MCF 10A (cell line): ENCODE results near the gene P2RX6. TPM values are rescaled to one million over a fixed set of nuclear protein-coding genes. Genes with fewer than 3 reads are reported as not detected.
A peak's percentile ranks its signal among the peaks of the same experiment; 100 is the strongest.

ENCODE experiments used
- Bru-seq: library from RNA; stranded (reverse); fragments of 400-500 nt; gene quantifications from one replicate; lab custom pipeline; 2021; lab: Mats Ljungman, UMichigan
- BruChase-seq, 2 experiments: library from RNA; stranded (reverse); fragments of 400-500 nt; gene quantifications; one replicate each; lab custom pipeline; 2021; lab: Mats Ljungman, UMichigan
- BruUV-seq: library from RNA; stranded (reverse); fragments of 400-500 nt; replicated peaks from 2 replicates; lab custom pipeline; 2021; lab: Mats Ljungman, UMichigan
- CTCF ChIA-PET: fragments of 300-600 bp; sonication (Branson Sonifier 250); formaldehyde crosslinking; extraction: SDS; loops from one replicate; lab custom pipeline; 2021; ENCODE audit warnings: antibody characterized with exemption, inconsistent platforms; lab: Yijun Ruan, JAX
- POLR2A ChIA-PET: fragments of 300-600, 350-650 bp; sonication (Branson Sonifier 250); formaldehyde crosslinking; extraction: SDS; loops from one replicate; lab custom pipeline; 2020; ENCODE audit warnings: antibody characterized with exemption, inconsistent platforms; lab: Yijun Ruan, JAX
- DNase-seq: peaks from one replicate; pipeline ENCODE4 v3.0.0-alpha.2; 2018; ENCODE audit not compliant: unreplicated experiment
- H3K27ac Mint-ChIP-seq: one replicate; pipeline ENCODE4 v1.8.0; 2022; ENCODE audit warnings: mild to moderate bottlenecking, low read depth, mixed read lengths; ENCODE audit not compliant: unreplicated experiment
- H3K27me3 Mint-ChIP-seq: one replicate; pipeline ENCODE4 v1.8.0; 2022; ENCODE audit warnings: mixed read lengths; ENCODE audit not compliant: insufficient read depth, unreplicated experiment
- H3K36me3 Mint-ChIP-seq: one replicate; pipeline ENCODE4 v1.8.0; 2022; ENCODE audit warnings: mild to moderate bottlenecking, moderate library complexity, mixed read lengths; ENCODE audit not compliant: insufficient read depth, unreplicated experiment
- H3K4me1 Mint-ChIP-seq: one replicate; pipeline ENCODE4 v1.8.0; 2022; ENCODE audit warnings: mixed read lengths; ENCODE audit not compliant: insufficient read depth, unreplicated experiment
- H3K4me3 Mint-ChIP-seq: one replicate; pipeline ENCODE4 v1.8.0; 2022; ENCODE audit warnings: mild to moderate bottlenecking, moderate library complexity, mixed read lengths; ENCODE audit not compliant: unreplicated experiment
- H3K9me3 Mint-ChIP-seq: one replicate; pipeline ENCODE4 v1.8.0; 2022; ENCODE audit warnings: mixed read lengths; ENCODE audit not compliant: unreplicated experiment
- intact Hi-C: fragments of 100-400 bp; cut with micrococcal nuclease; formaldehyde crosslinking; loops from 2 replicates; pipeline ENCODE4 v1.14.1; 2022
- long read RNA-seq: library from polyadenylated mRNA; stranded (forward); transcript quantifications from one replicate; pipeline ENCODE4 v2.0.0, GENCODE V29; 2022
- total RNA-seq: library from RNA; stranded (reverse); gene quantifications from 2 replicates; pipeline ENCODE4 v1.2.3, GENCODE V29; 2022
- TF ChIP-seq, protein P1 (sequence below): fragments of 200-600 bp; IDR thresholded peaks from one replicate; pipeline ENCODE4 v1.8.0; 2022; ENCODE audit warnings: antibody characterized with exemption, mild to moderate bottlenecking; ENCODE audit not compliant: unreplicated experiment

The P2RX6 gene
- total RNA-seq (0.19 and 0.22 TPM in 2 replicates), Bru-seq, nascent RNA (percentile 7 among the genes with signal in this experiment), BruChase-seq, experiment 1, labeled RNA remaining after a 6-hour chase (percentile 19 among the genes with signal in this experiment), BruChase-seq, experiment 2, labeled RNA remaining after a 2-hour chase (percentile 14 among the genes with signal in this experiment)
- long read RNA-seq = 0 reads

DNA sequence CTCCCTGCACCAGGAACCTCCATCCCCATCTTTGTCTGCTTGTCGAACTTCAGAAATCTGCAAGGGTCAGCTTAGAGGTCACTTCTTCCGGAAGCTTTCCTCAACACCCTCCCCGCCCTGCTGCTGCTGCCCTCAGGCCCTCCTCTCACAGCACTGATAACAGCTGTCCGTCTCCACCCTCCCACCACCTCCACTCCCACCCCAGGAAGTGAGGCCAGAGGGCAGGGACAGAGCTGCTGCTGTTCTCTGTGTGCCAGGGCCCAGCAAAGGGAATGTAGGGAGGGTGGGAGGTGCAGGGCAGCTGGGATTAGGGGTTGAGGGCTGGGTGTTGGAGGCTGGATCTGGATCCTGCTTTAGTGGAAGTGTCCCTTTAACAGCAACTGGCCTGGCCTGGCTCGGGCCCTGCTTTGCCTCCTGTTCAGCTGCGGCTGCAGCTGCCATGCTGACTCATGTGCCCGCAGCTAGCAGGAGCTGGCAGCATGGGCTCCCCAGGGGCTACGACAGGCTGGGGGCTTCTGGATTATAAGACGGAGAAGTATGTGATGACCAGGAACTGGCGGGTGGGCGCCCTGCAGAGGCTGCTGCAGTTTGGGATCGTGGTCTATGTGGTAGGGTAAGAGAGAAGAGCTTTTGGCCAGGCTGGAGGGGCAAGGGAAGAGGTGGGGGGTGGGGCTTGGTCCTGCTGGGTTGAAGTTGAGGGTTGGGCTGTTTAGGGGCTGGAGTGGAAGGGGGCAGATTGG, at the start of gene P2RX6:
TSS of gene P2RX6 (plus strand) at position 440 of the 740 bp plus-strand sequence. CDS start at position 450, 10 bp downstream.
- no TSS peak for BruUV-seq
- H3K27me3 Mint-ChIP-seq = no peaks in the 10 kb centered on the region
- POLR2A ChIA-PET = interaction anchor here (0.6 to 3.5 kb wide), 9 partner anchors 9 to 1159 kb away, joined by 3 to 21 read pairs (median 6); partner anchors contain the start of gene THAP7
- CTCF ChIA-PET = interaction anchor here (0.6 to 0.7 kb wide), 2 partner anchors 11 to 33 kb away, joined by 3 to 4 read pairs; partner anchors contain the start of gene LZTR1
- intact Hi-C loops = no loop called here
- H3K9me3 Mint-ChIP-seq = no peaks in the 10 kb centered on the region
- peaks cover 9% of the 10 kb centered on the region for H3K36me3 Mint-ChIP-seq
- TF ChIP-seq, protein P1, sequence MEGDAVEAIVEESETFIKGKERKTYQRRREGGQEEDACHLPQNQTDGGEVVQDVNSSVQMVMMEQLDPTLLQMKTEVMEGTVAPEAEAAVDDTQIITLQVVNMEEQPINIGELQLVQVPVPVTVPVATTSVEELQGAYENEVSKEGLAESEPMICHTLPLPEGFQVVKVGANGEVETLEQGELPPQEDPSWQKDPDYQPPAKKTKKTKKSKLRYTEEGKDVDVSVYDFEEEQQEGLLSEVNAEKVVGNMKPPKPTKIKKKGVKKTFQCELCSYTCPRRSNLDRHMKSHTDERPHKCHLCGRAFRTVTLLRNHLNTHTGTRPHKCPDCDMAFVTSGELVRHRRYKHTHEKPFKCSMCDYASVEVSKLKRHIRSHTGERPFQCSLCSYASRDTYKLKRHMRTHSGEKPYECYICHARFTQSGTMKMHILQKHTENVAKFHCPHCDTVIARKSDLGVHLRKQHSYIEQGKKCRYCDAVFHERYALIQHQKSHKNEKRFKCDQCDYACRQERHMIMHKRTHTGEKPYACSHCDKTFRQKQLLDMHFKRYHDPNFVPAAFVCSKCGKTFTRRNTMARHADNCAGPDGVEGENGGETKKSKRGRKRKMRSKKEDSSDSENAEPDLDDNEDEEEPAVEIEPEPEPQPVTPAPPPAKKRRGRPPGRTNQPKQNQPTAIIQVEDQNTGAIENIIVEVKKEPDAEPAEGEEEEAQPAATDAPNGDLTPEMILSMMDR = no peak
- H3K4me1 Mint-ChIP-seq = peaks cover 22% of the 10 kb centered on the region
- peak within 1 kb of the TSS; percentile 80 for H3K4me3 Mint-ChIP-seq
- DNase-seq = peak; percentile 32
- peak within 1 kb of the TSS; percentile 77 for H3K27ac Mint-ChIP-seq

DNA sequence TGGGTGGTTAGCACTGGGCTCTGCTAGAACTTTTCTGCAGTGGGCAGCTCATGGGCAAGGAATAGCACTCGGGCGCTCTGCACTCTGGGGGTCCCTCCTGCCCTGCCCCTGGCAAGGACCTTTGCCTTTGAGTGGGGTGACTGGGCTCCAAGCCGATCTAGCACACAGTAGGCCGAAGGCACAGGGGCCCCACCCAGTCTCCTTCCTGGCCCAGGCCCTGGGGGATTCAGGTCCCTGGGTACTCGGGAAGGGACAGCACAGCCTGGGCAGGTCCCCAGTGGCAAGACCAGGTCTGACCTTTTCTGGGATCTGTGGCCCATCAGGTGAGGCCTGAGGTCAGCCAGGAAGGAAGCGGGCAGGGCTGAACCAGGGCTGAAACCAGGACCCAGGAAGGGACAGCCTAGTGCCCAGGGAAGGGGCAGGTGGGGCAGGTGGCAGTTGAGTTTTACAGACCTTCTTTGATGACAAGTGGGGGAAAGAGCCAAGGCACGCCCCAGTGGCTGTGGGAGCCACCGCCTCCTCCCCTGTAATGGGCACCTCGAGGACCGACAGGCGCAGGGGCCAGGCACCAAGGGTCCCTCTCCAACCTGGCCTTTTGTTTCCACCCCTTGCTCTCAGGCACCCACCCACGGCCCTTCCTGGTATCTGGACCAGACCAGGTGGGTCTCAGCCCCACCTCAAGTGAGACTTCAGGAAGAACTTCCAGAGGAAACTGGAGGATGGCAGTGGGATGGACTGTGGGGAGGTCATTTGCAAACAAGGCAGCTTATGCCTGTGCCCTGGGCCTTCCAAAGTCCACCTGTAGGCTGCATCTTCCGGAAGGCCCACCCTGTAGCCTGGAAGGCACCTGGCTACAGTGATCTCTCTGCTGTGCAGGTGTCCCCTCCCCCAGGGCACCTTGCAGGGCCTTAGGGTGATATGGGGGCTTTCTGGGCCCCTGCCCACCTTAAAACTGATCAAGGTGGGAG, 48.8 kb upstream of the P2RX6 start:
- Mint-ChIP-seq H3K9me3 (no peaks in the 10 kb centered on the region), H3K27ac (no peak overlapping the region), H3K27me3 (no peaks in the 10 kb centered on the region), H3K36me3 (no peaks in the 10 kb centered on the region), H3K4me1 (no peaks in the 10 kb centered on the region), H3K4me3 (no peak overlapping the region)
- ChIA-PET CTCF (no interaction called here), POLR2A (interaction anchor here (0.5 to 0.7 kb wide), 2 partner anchors 73 to 359 kb away, joined by 3 read pairs; no protein-coding TSS in a partner anchor)
- TF ChIP-seq, protein P1 = no peak
- intact Hi-C loops = no loop called here
- BruUV-seq = no TSS peak
- no peak for DNase-seq

DNA sequence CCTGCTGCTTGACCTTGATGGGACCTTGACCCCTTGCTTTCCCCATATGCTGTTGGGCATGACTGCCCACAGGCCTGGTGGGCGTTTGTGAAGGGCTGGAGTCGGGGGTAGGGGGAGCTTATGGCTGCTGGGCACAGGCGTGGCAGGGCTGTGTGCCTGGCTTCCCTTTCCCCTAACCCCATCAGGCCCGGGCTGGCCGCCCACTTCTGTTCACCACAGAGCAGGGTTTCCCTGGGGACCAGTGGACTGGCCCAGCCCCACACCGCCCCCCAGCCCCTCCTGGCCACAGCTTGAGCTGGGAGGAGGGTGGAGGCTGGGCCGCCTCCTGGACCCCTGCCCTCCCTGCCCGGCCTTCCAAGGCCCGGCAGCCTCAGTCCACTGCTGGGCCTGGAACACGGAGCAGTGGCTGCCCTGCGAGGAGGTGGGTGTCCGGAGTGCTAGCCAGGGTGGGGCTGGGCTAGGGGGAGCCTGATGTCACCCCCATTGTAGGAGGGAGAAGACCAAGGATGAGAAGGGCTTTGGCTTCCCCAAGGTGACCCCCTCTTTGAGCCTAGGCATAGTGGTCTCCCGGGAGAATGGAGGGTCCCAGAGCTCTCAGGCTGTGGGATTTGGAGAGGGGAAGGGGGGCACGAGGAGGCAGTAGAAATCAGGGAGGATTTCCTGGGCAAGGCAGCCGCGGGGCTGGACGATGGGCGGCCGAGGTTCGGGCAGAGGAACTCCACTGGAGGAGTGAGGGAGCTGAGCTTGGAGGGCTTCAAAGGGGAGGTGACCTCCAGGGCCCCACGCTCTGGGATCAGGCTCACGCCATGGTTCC, 47.9 kb upstream of the P2RX6 start, which contains the start of gene AIFM3:
TSS of gene AIFM3 (plus strand) at position 373 of the 814 bp plus-strand sequence. CDS start 690 bp downstream, outside the sequence.
- Mint-ChIP-seq H3K4me1 (no peaks in the 10 kb centered on the region), H3K9me3 (no peaks in the 10 kb centered on the region), H3K36me3 (no peaks in the 10 kb centered on the region), H3K27me3 (no peaks in the 10 kb centered on the region), H3K4me3 (no peak within 1 kb of the TSS), H3K27ac (no peak within 1 kb of the TSS)
- POLR2A ChIA-PET = no interaction called here
- CTCF ChIA-PET = interaction anchor here (1.1 kb wide), 1 partner anchor 15 kb away, joined by 3 read pairs; the partner anchor contains the start of gene LZTR1
- intact Hi-C loops = no loop called here
- no TSS peak for BruUV-seq
- TF ChIP-seq, protein P1 = no peak
- no peak for DNase-seq
